SK-N-DZ (cell line): ENCODE data around the gene GJC3. TPM values are rescaled to one million over a fixed set of nuclear protein-coding genes. Genes with fewer than 3 reads are reported as not detected.
"Not testable (repeated sequence)": the region's sequence is repeated elsewhere in the genome, so short reads cannot be mapped to it uniquely, and the experiment has no call there.

Experiments used
- DNase-seq: peaks from one replicate; pipeline ENCODE4 v3.0.0-alpha.2; 2015; ENCODE audit warnings: low spot score
- polyA plus RNA-seq, 2 experiments: library from polyadenylated mRNA; depleted of rRNA; stranded (reverse); fragments of >200 nt; gene quantifications; 2 replicates each; pipeline ENCODE4 v1.2.3, GENCODE V29; 2014

Gene GJC3, protein sequence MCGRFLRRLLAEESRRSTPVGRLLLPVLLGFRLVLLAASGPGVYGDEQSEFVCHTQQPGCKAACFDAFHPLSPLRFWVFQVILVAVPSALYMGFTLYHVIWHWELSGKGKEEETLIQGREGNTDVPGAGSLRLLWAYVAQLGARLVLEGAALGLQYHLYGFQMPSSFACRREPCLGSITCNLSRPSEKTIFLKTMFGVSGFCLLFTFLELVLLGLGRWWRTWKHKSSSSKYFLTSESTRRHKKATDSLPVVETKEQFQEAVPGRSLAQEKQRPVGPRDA
- polyA plus RNA-seq (2014; cell fraction: cytosol; rRNA removed): 0.95 and 1.8 TPM in 2 replicates
- 0.21 and 0.52 TPM in 2 replicates for polyA plus RNA-seq (2014; cell fraction: nucleus; rRNA removed)

DNA sequence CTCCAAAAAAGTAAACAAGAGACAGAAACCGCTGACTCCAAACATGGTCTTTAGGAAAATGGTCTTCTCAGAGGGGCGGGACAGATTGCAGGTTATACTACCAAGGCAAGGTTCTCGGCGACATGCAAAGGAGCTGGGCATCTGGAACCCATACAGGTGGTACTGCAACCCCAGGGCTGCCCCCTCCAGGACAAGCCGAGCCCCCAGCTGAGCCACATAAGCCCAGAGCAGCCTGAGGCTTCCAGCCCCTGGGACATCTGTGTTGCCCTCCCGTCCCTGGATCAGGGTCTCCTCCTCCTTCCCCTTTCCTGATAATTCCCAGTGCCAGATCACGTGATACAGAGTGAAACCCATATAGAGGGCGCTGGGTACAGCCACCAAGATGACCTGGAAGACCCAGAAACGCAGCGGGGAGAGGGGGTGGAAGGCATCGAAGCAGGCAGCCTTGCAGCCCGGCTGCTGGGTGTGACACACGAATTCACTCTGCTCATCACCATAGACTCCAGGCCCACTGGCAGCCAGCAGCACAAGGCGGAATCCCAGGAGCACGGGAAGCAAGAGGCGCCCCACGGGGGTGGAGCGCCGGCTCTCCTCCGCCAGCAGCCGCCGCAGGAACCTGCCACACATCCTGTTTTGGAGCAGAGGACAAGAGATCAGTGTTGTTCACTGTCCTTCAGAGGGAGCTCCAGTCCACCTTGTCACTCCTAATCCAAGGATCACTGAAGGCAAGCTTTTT is at the start of gene GJC3:
TSS of gene GJC3 (minus strand) at position 627 of the 736 bp plus-strand sequence. CDS start at position 627, 0 bp downstream.
- DNase-seq: peak; percentile 84

DNA sequence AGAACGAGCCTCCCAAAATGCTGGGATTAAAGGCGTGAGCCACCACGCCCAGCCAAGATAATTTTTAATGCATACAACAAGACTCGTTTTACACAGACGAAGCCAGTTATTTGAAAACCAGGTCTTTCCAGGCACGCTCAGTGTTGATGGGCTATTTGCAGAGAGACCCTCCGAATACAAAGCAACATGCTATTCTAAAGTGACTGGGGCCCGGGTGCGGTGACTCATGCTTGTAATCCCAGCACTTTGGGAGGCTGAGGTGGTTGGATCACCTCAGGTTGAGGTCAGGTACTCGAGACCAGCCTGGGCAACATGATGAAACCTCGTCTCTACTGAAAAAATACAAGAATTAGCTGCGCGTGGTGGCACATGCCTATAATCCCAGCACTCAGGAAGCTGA is 47.2 kb upstream of the GJC3 start:
- DNase-seq: no peak

DNA sequence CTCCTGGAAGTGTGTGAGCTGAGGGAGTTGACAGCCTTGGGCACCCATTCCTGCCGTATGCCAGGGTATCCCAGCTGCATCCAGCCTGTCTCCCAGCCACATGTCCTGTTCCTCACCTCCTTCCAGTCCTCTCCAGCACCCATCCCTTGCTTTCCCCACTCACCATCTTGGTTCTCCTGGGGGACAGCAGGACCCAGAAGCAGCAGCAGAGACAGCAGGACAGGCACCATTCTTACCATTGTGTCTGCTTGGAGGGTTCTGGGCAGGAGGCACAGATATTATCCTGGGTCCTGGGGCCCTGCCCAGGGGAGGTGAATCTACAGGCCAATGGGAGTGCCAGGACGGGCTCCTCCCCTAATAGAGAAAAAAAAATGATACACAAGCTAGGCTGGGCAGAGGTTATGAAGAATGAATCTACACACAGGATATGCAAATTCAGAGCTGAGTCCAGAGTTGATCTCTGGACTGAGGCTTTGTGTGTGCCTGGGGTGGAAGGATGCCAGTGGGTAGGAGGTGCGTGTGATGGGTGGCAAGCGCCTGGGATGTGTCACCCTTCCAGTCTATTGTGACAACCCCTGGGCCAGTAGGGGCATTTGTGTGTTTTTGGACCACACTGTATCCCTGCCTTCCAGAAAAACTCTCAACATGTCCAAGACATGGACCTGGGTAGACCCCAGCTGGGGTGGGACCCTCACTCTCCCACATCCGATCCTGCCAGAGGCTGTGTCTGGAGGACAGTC is 46.5 kb upstream of the GJC3 start, which contains the start of gene AZGP1:
TSS of gene AZGP1 (minus strand) at position 250 of the 740 bp plus-strand sequence. CDS start at position 239, 11 bp downstream.
- DNase-seq: no peak

DNA sequence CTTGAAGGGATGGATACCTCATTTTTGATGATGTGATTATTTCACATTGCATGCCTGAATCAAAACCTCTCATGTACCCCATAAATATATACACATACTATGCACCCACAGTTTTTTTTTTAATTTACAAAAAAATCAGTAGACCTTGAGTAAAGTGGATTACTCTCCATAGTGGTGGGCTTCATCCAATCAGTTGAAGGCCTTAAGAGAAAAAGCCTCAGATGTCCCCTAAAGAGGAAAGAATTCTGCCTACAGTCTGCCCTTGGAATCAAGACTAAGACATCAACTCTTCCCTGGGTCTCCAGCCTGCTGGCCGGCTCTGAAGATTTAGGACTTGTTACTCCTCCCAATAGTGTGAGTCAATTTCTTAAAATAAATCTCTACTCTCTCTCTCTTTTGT is 45.3 kb upstream of the GJC3 start:
- no peak for DNase-seq

DNA sequence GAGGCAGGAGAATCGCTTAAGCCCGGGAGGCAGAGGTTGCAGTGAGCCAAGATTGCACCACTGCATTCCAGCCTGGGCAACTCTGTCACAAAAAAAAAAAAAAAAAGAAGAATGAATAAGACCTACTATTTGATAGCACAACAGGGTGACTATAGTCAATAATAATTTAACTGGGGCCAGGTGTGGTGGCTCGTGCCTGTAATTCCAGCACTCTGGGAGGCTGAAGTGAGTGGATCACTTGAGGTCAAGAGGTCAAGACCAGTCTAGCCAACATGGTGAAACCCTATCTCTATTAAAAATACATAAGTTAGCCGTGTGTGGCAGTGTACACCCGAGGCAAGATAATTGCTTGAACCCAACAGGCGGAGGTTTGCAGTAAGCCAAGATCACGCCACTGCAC is 44.4 kb upstream of the GJC3 start:
- not testable (repeated sequence) for DNase-seq

DNA sequence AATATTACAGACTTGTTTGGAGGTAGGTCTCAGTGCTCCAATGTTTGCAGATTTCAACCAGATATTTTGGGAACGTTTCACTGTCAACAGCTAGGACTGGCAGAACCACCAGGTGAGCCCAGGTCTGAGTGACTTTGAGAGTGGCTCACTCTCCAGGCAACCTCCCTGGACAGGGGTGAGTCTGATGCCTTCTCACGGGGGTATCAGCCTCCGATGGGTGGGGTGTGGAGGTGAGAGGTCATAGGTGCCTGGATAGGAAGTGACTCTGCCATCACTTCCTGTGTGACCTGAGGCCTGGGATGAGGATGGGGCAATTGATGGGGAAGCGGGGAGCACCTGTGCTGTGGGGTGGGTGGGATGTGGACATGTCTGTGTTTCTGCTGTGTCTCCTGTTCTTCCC is 41.8 kb upstream of the GJC3 start:
- DNase-seq: no peak

DNA sequence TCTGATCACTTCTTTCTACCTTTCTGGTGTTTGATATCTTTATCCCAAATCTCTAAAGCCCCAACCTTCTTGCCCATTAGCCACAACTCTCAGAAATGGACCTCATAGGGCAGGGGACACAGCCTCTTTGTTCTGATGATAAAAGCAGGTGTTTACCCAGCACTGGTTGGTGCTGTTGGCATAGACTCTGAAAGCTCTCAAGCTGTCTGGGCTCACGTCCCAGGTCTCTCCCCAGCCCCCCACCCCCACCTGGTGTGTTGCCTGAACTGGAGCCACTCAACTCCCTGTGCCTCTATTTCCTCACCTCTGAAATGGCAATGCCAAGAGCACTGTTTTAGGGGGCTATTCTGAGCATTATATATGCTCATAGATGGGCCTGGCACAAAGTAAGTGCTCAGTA is 40.4 kb upstream of the GJC3 start:
- not testable (repeated sequence) for DNase-seq

DNA sequence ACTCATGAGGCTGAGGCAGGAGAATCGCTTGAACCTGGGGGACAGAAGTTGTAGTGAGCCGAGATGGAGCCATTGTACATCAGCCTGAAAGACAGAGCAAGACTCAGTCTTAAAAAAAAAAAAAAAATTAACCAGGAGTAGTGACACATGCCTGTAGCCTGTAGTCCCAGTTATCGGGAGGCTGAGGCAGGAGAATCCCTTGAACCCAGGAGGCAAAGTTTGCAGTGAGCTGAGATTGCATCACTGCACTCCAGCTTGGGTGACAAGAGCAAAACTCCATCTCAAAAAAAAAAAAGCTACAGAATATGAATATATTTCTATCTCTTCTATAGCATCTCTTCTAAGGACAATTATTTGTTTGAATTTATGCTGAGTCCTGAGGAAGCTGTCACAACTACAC is 39.9 kb upstream of the GJC3 start:
- no peak for DNase-seq

DNA sequence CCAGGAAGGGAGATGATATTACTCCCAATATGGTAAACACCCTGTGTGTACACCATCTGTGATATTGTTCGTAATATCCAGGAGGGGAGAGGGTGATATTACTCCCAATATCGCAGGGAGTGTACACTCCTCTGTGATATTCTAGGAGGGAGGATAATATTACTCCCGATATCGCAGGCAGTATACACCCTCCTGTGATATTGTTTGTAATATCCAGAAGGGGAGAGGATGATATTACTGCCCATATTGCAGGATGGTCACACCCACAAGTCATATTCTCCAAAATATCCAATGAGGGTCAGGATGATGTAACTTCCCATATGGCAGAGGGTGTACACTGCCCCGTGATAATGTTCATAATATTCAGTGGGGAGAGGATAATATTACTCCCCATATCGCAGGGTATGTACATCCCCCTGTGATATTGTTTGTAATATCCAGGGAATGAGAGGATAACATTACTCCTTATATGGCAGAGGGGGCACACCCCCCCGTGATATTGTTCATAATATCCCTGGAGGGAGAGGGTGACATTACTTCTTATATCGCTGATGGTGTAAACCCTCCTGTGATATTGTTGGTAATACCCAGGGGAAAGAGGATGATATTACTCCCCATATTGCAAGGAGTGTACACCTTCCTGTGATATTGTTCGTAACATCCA is 29.3 kb upstream of the GJC3 start:
- no peak for DNase-seq

DNA sequence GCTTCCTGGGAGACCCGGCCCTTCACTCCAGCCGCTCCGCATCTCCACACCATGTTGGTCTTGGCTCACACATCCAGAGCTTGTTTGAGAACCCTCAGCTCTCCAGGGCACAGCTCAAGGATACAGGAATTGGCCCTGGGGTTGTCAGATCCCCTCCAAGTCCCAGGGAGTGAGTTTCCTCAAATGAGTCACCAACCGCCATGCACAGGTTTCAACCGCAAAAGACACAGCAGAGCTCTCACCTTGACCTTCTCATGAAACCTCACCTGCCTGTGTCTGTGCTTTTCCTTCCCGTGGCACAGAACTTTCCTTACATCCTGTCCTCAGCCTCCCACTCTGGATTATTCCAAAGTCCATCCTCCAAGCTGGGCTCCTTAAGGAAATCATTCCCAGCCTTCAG is 25.8 kb upstream of the GJC3 start:
- DNase-seq: no peak

DNA sequence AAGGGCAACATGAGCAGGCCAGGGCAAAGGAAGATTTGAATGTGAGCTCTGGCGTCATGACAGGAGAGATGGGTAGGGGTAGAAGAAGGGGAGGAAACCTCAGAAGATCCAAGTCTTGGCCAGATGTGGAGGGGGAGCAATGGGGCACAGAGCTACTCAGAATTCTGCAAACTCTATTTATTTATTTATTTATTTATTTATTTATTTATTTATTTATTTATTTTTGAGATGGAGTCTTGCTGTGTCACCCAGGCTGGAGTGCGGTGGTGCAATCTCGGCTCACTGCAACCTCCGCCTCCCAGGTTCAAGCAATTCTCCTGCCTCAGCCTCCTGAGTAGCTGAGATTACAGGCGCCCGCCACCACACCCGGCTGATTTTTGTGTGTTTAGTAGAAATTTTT is 25.2 kb upstream of the GJC3 start:
- DNase-seq: not testable (repeated sequence)

DNA sequence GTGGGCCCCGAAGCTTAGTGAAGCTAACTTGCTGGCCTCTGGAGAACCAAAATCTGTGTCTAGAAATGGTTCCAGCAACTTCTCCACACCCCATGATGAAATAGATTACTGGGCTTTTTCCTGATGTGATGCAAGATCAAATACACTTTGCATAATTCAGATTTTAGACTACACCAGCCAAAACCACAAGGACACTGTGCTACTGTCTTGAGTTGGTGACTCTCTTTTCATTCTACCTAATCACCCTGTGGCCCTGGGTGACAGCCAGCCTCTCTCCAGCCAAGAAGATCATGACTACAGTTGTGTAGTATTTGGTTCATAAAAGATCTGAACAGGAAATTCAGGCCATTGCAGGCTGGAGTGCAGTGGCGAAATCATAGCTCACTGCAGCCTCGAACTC is 24.2 kb upstream of the GJC3 start:
- DNase-seq: no peak

DNA sequence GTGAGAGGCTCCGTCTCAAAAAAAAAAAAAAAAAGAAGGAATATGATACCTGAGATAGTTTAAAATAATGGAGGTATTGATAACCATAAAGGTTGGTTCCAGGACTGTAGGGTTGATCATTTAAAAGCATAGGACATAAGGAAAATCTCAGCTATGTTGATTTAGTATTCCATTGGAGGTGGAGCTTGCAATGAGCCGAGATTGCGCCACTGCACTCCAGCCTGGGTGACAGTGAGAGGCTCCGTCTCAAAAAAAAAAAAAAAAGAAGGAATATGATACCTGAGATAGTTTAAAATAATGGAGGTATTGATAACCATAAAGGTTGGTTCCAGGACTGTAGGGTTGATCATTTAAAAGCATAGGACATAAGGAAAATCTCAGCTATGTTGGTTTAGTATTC is 23.2 kb upstream of the GJC3 start:
- DNase-seq: not testable (repeated sequence)

DNA sequence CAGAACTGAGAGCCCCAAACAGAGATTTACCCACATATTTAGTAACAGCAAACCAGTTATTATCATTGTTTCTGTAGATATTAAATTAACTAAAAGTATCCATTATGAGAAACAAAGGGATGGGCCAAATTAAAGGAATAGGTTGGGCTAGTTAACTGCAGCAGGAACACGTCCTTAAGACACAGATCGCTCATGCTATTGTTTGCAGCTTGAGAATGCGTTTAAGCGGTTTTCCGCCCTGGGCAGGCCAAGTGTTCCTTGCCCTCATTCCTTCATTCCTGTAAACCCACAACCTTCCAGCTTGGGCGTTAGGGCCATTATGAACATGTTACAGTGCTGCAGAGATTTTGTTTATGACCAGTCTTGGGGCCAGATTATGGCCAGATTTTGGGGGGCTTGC is 21.4 kb upstream of the GJC3 start:
- DNase-seq: not testable (repeated sequence)

DNA sequence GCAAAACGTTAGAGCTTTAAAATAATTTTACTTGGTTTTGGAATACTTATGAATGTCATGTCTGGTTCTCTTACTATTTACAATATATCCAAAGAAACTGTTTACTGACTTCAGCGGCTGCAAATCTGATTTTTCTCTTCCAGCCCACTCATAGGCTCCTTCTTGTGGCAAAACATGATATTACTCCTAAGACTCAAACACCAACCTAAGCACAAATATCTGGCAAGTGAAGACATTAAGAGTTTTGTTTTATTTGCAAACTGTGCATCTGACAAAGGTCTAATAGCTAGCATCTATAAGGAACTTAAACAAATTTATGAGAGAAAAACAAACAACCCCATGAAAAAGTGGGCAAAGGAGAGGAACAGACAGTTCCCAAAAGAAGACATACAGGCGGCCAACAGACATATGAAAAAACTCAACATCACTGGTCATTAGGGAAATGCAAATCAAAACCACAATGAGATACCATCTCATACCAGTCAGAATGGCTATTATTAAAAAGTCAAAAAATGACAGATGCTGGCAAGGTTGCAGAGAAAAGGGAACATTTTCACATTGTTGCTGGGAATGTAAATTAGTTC is 20.3 kb upstream of the GJC3 start:
- no peak for DNase-seq

DNA sequence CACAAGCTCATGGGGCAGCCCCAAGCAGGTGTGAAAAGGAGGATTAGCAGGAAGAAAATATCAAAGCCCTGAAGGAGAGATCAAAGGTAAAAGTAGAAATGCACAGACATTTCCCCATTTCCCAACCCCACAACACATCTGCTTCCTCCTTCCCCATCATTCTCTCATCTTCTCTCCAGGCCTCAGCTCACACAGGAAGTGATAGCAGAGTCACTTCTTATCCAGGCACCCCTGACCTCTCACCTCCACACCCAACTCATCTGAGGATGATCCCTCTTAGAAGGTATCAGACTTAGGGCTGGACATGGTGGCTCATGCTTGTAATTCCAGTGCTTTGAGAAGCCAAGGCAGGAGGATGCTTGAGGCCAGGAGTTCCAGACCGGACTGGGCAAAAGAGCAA is 18.2 kb upstream of the GJC3 start:
- no peak for DNase-seq

DNA sequence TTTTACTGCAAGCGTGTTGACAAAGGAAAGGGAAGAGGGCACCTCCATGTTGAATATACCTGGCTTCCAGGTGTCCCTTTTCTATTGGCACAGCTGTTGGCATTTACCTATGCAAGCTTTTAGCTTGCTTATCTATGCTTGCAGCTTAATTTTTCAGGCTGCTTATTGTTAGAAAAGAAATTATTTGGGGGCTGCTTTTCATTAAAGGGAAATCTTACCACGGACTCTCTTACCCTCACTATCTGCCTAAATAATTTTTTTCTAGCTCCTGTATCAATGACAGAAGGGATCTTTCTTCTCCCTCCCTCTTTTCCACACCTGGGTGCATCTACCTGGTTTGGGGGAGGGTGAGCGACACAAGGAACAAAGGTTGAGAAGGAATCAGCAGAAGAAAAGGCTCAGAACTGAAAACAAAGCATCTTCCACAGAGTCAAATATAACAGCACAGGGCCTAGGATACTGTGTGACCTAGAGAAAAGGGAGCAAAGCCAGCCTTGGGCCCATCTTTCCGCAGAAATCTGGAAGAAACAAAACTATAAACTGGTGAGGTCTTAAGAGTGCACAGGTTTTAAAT is 15.2 kb upstream of the GJC3 start:
- DNase-seq: no peak

DNA sequence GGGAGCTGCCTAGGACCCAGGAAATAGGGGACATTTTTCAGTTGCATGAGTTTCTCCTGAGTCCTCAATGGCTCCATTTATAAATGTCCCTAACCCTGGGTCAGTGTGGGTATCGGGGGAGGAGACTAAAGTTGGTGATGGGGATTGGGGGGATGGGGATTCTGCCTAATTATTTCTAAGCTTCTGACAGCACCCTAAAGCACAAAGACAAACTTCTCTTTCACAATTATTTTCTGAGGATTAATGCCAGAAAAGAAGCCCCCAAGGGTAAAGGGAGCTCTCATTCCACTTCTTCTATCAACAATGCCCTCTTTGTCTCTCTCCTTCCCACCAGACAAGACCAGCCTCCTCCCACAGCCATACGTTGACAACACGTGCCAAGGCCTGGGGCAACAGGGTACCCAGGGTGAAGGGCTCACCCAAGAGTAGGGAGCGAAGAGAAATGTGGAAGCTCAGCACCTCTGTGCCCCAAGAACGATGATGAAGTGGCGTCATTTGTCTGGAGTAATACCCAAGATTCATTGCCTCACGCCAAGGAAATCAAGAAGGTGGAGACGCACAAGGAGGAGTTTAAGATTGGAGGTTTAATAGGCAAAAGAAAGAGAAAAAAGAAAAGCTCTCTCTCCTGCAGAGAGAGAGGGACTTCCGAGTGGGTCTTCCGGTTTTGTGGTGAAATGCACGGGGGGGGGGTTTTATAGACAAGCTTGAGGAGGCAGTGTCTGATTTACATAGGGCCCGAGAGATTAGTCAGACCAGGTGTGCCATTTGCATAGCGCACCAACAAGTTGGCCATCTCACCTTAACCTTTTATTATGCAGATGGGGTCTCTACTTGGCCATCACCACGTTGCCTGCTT is 14.4 kb upstream of the GJC3 start:
- no peak for DNase-seq

DNA sequence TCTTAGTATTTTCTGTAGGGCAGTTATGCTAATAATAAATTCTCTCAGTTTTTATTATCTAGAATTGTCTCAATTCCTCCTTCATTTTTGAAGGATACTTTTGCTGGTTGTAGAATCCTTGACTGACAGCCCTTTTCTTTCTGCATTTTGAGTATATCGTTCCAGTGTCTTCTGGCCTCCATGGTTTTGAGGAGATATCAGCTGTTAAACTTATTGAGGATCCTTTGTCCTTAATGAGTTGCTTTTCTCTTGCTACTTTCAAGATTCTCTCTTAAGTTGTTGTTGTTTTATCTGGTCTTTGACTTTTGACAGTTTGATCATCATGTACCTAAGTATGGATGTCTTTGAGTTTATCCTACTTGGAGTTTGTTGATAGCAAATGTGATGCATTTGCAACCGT is 8.9 kb upstream of the GJC3 start:
- no peak for DNase-seq

DNA sequence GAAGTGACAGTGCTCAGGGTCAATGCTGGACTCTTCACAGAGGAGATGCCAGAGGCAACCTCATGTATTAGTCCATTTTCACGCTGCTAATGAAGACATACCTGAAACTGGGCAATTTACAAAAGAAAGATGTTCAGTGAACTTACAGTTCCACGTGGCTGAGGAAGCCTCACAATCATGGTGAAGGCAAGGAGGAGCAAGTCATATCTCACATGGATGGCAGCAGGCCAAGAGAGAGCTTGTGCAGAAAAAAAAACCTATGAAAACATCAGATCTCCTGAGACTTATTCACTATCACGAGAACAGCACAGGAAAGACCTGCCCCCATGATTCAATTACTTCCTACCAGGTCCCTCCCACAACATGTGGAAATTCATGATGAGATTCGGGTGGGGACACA is 5.6 kb upstream of the GJC3 start:
- DNase-seq: not testable (repeated sequence)
